WTC11 (cell line): Measurements from ENCODE around the gene BSN. TPM values are rescaled to one million over a fixed set of nuclear protein-coding genes. Genes with fewer than 3 reads are reported as not detected.

Source experiments
- ATAC-seq: fragments of 200-7000 bp; cut with Tn5 transposase; 2 replicates; pipeline ENCODE4 v1.10.0; 2021; ENCODE audit warnings: mild to moderate bottlenecking, moderate library complexity
- CTCF ChIA-PET: fragments of 300-600 bp; sonication (Branson Sonifier 250); formaldehyde crosslinking; loops from one replicate; lab custom pipeline; 2021; ENCODE audit warnings: antibody characterized with exemption; lab: Charles Lee
- POLR2A ChIA-PET: fragments of 350-600 bp; sonication (Branson Sonifier 250); formaldehyde crosslinking; loops from one replicate; lab custom pipeline; 2021; ENCODE audit warnings: antibody characterized with exemption; lab: Charles Lee
- DNase-seq: peaks from one replicate; pipeline ENCODE4 v3.0.0; 2021; ENCODE audit warnings: low spot score
- H3K27ac Mint-ChIP-seq: 2 replicates; pipeline ENCODE4 v1.8.0; 2021; ENCODE audit warnings: mixed read lengths
- H3K27me3 Mint-ChIP-seq: 2 replicates; pipeline ENCODE4 v1.8.0; 2021; ENCODE audit warnings: low read depth, mild to moderate bottlenecking, moderate library complexity, mixed read lengths
- H3K36me3 Mint-ChIP-seq: 2 replicates; pipeline ENCODE4 v1.8.0; 2021; ENCODE audit warnings: mixed read lengths
- H3K4me1 Mint-ChIP-seq: 2 replicates; pipeline ENCODE4 v1.8.0; 2022; ENCODE audit warnings: mixed read lengths
- H3K4me3 Mint-ChIP-seq: 2 replicates; pipeline ENCODE4 v1.8.0; 2021; ENCODE audit warnings: mild to moderate bottlenecking, moderate library complexity, mixed read lengths
- H3K9me3 Mint-ChIP-seq: 2 replicates; pipeline ENCODE4 v1.8.0; 2021; ENCODE audit warnings: mixed read lengths
- AR ChIP-seq: fragments of 250-450 bp; sonication (Bioruptor Pico); IDR thresholded peaks from 2 replicates; pipeline ENCODE4 v1.9.0; 2021; ENCODE audit warnings: mild to moderate bottlenecking
- ATF1 ChIP-seq: sonication (generic); formaldehyde crosslinking; IDR thresholded peaks from 2 replicates; pipeline ENCODE4 v1.8.1; 2023; ENCODE audit warnings: mild to moderate bottlenecking, moderate library complexity, missing genetic modification reagents
- ATF2 ChIP-seq: sonication (generic); formaldehyde crosslinking; IDR thresholded peaks from 2 replicates; pipeline ENCODE4 v1.8.1; 2022; ENCODE audit warnings: low read depth, missing genetic modification reagents, borderline replicate concordance
- CREM ChIP-seq: sonication (generic); formaldehyde crosslinking; IDR thresholded peaks from 2 replicates; pipeline ENCODE4 v1.8.1; 2022; ENCODE audit warnings: mild to moderate bottlenecking, missing genetic modification reagents, moderate library complexity
- CTCF ChIP-seq: fragments of 200-600 bp; IDR thresholded peaks from 2 replicates; pipeline ENCODE4 v1.8.0; 2022; ENCODE audit warnings: antibody characterized with exemption
- ELF4 ChIP-seq: sonication (generic); formaldehyde crosslinking; IDR thresholded peaks from 2 replicates; pipeline ENCODE4 v1.8.1; 2022; ENCODE audit warnings: low read depth, mild to moderate bottlenecking, moderate library complexity, missing genetic modification reagents
- EMX1 ChIP-seq: fragments of 250-450 bp; sonication (Bioruptor Pico); IDR thresholded peaks from 2 replicates; pipeline ENCODE4 v1.8.0; 2021; ENCODE audit warnings: mild to moderate bottlenecking
- ERG ChIP-seq: fragments of 250-450 bp; sonication (Bioruptor Pico); IDR thresholded peaks from 2 replicates; pipeline ENCODE4 v1.8.0; 2021; ENCODE audit warnings: mild to moderate bottlenecking
- HMGA2 ChIP-seq: fragments of 250-450 bp; sonication (Bioruptor Pico); IDR thresholded peaks from 2 replicates; pipeline ENCODE4 v1.4.0; 2021; ENCODE audit warnings: mild to moderate bottlenecking, moderate library complexity
- IRF2 ChIP-seq: sonication (generic); formaldehyde crosslinking; IDR thresholded peaks from 2 replicates; pipeline ENCODE4 v1.8.0; 2022; ENCODE audit warnings: low read depth, missing genetic modification reagents, borderline replicate concordance
- NFYB ChIP-seq: sonication (generic); formaldehyde crosslinking; conservative IDR thresholded peaks from 2 replicates; pipeline ENCODE4 v1.8.0; 2022; ENCODE audit warnings: low read depth, missing genetic modification reagents
- NR2C2 ChIP-seq: sonication (generic); formaldehyde crosslinking; IDR thresholded peaks from 2 replicates; pipeline ENCODE4 v1.8.0; 2022; ENCODE audit warnings: mild to moderate bottlenecking, missing genetic modification reagents
- NR3C1 ChIP-seq: sonication (generic); formaldehyde crosslinking; conservative IDR thresholded peaks from 2 replicates; pipeline ENCODE4 v1.8.1; 2023; ENCODE audit warnings: low read depth, mild to moderate bottlenecking, missing genetic modification reagents
- PREB ChIP-seq: sonication (generic); formaldehyde crosslinking; IDR thresholded peaks from 2 replicates; pipeline ENCODE4 v1.8.1; 2022; ENCODE audit warnings: mild to moderate bottlenecking, missing genetic modification reagents, moderate library complexity, borderline replicate concordance
- PRRX2 ChIP-seq: fragments of 250-450 bp; sonication (Bioruptor Pico); IDR thresholded peaks from 2 replicates; pipeline ENCODE4 v1.8.0; 2021; ENCODE audit warnings: mild to moderate bottlenecking
- RELA ChIP-seq: sonication (generic); formaldehyde crosslinking; IDR thresholded peaks from 2 replicates; pipeline ENCODE4 v1.8.1; 2022; ENCODE audit warnings: missing genetic modification reagents, mild to moderate bottlenecking, borderline replicate concordance
- TEAD4 ChIP-seq: sonication (generic); formaldehyde crosslinking; IDR thresholded peaks from 2 replicates; pipeline ENCODE4 v1.8.0; 2022; ENCODE audit warnings: mild to moderate bottlenecking, missing genetic modification reagents
- TP53 ChIP-seq: sonication (generic); formaldehyde crosslinking; IDR thresholded peaks from 2 replicates; pipeline ENCODE4 v1.8.1; 2023; ENCODE audit warnings: mild to moderate bottlenecking, missing genetic modification reagents
- USF2 ChIP-seq: sonication (generic); formaldehyde crosslinking; IDR thresholded peaks from 2 replicates; pipeline ENCODE4 v1.8.1; 2023; ENCODE audit warnings: mild to moderate bottlenecking, missing genetic modification reagents, moderate library complexity
- ZNF219 ChIP-seq: sonication (generic); formaldehyde crosslinking; IDR thresholded peaks from 2 replicates; pipeline ENCODE4 v1.8.0; 2023; ENCODE audit warnings: missing genetic modification reagents, mild to moderate bottlenecking, borderline replicate concordance
- ZNF263 ChIP-seq: sonication (generic); formaldehyde crosslinking; IDR thresholded peaks from 2 replicates; pipeline ENCODE4 v1.8.1; 2022; ENCODE audit warnings: low read depth, mild to moderate bottlenecking, moderate library complexity, missing genetic modification reagents
- ZNF317 ChIP-seq: sonication (generic); formaldehyde crosslinking; IDR thresholded peaks from 2 replicates; pipeline ENCODE4 v1.8.1; 2023; ENCODE audit warnings: low read depth, mild to moderate bottlenecking, moderate library complexity, missing genetic modification reagents, borderline replicate concordance
- ZNF396 ChIP-seq: fragments of 250-450 bp; sonication (Bioruptor Pico); IDR thresholded peaks from 2 replicates; pipeline ENCODE4 v1.8.0; 2021; ENCODE audit warnings: mild to moderate bottlenecking, moderate library complexity, borderline replicate concordance
- ZNF416 ChIP-seq: fragments of 250-450 bp; sonication (Bioruptor Pico); IDR thresholded peaks from 2 replicates; pipeline ENCODE4 v1.9.0; 2021; ENCODE audit warnings: mild to moderate bottlenecking, inconsistent platforms
- ZNF532 ChIP-seq: fragments of 250-450 bp; sonication (Bioruptor Pico); IDR thresholded peaks from 2 replicates; pipeline ENCODE4 v1.9.0; 2021; ENCODE audit warnings: mild to moderate bottlenecking, borderline replicate concordance
- total RNA-seq: library from RNA; stranded (reverse); gene quantifications from 3 replicates; pipeline ENCODE4 v1.2.3, GENCODE V29; 2021

Gene BSN
- total RNA-seq, 1 experiment from 2014 or later = 2.8 TPM

GRCh38 chr3:49593041-49593440 lies 38.8 kb downstream of the BSN start (continued):
- TF ChIP-seq ZNF416 (CRISPR knock-in tag) (no peak), HMGA2 (CRISPR knock-in tag) (no peak), NFYB (no peak), ERG (CRISPR knock-in tag) (no peak), AR (CRISPR knock-in tag) (no peak), IRF2 (no peak), ATF2 (CRISPR knock-in tag) (no peak), ZNF219 (CRISPR knock-in tag) (no peak), ZNF396 (CRISPR knock-in tag) (no peak), PREB (no peak), ZNF317 (CRISPR knock-in tag) (no peak), ZNF263 (CRISPR knock-in tag) (no peak), NR2C2 (no peak), CTCF (no peak)

- H3K27me3 Mint-ChIP-seq = no peaks in the 10 kb centered on the region
- ChIA-PET CTCF (interaction anchor here (0.7 kb wide), 1 partner anchor 61 kb away, joined by 3 read pairs; no protein-coding TSS in a partner anchor), POLR2A (no interaction called here)
- no peak overlapping the region for H3K4me3 Mint-ChIP-seq
- H3K36me3 Mint-ChIP-seq = no peaks in the 10 kb centered on the region
- no peaks in the 10 kb centered on the region for H3K9me3 Mint-ChIP-seq
- no peak for ATAC-seq
- no peaks in the 10 kb centered on the region for H3K4me1 Mint-ChIP-seq
- no peak for DNase-seq
- no peak overlapping the region for H3K27ac Mint-ChIP-seq
- no peak for TF ChIP-seq ZNF532 (CRISPR knock-in tag)
- TF ChIP-seq USF2 = no peak
- no peak for TF ChIP-seq PRRX2
- TF ChIP-seq CREM (CRISPR knock-in tag) = no peak
- TF ChIP-seq RELA = no peak
- TF ChIP-seq TEAD4 (CRISPR knock-in tag) = no peak
- TF ChIP-seq EMX1 (CRISPR knock-in tag) = no peak
- TF ChIP-seq NR3C1 (CRISPR knock-in tag) = no peak
- TF ChIP-seq TP53 = no peak
- no peak for TF ChIP-seq ZNF416 (CRISPR knock-in tag)
- no peak for TF ChIP-seq NR2C2
- no peak for TF ChIP-seq ATF1 (CRISPR knock-in tag)
- TF ChIP-seq ELF4 (CRISPR knock-in tag) = no peak
Measured at GRCh38 chr3:49600781-49601180, 46.5 kb downstream of the BSN start.
